Tibial artery (tissue), 4 donors: Measurements from ENCODE around the gene SH3TC2.

Experiments
- DNase-seq, 2 donors: peaks; one replicate each; pipeline ENCODE4 v3.0.0-alpha.2; 2019
- H3K27ac ChIP-seq, 2 donors: fragments of 200-600 bp; sonication (generic) in 1 of 2; 1 replicate in 1 of 2; 2 replicates in 1 of 2; pipeline ENCODE4 v1.5.1; 2018 to 2019; ENCODE audit warnings: mild to moderate bottlenecking in 1 of 2
- H3K27me3 ChIP-seq, 2 donors: fragments of 200-600 bp; sonication (generic) in 1 of 2; one replicate each; pipeline versions ENCODE4 v1.5.1 to v1.6.0; 2016 to 2019
- H3K36me3 ChIP-seq, 3 donors: fragments of 200-600 bp; sonication (generic) in 2 of 3; one replicate each; pipeline ENCODE4 v1.5.1; 2016 to 2019; ENCODE audit warnings: mild to moderate bottlenecking in 2 of 3
- H3K4me1 ChIP-seq, 4 donors: fragments of 200-600 bp; sonication (generic) in 2 of 4; 1 replicate in 3 of 4; 2 replicates in 1 of 4; pipeline ENCODE4 v1.5.1; 2016 to 2019
- H3K4me3 ChIP-seq, 2 donors: fragments of 200-600 bp; sonication (generic) in 1 of 2; 1 replicate in 1 of 2; 2 replicates in 1 of 2; pipeline ENCODE4 v1.5.1; 2018 to 2019; ENCODE audit warnings: mild to moderate bottlenecking in 2 of 2
- H3K9me3 ChIP-seq, 3 donors: fragments of 200-600 bp; sonication (generic) in 1 of 3; one replicate each; pipeline ENCODE4 v1.5.1; 2016 to 2019
- CTCF ChIP-seq, 2 experiments: fragments of 200-600 bp in 1 of 2; fragments of 450-650 bp in 1 of 2; IDR thresholded peaks; one replicate each; pipeline ENCODE4 v1.5.1; 2017 to 2019; ENCODE audit warnings: antibody characterized with exemption in 2 of 2, mild to moderate bottlenecking in 1 of 2, moderate library complexity in 1 of 2
- intact Hi-C: fragments of 100-400 bp; cut with DNase I; formaldehyde crosslinking; loops from one replicate; pipeline ENCODE4 v1.15.0; 2023; ENCODE audit warnings: low total_unique reads

SH3TC2 gene

GRCh38 chr5:148956477-148957385, 106.1 kb downstream of the SH3TC2 start:
- H3K9me3 ChIP-seq: no peaks in the 10 kb centered on the region
- no peak for TF ChIP-seq CTCF (IDR thresholded peaks at IDR 0.05)
- H3K4me1 ChIP-seq: no peaks in the 10 kb centered on the region
- intact Hi-C loops: no loop called here
- no peak for DNase-seq
- H3K27me3 ChIP-seq: no peaks in the 10 kb centered on the region
- H3K4me3 ChIP-seq: no peak overlapping the region
- no peak overlapping the region for H3K27ac ChIP-seq
- no peaks in the 10 kb centered on the region for H3K36me3 ChIP-seq
